ENCODE results near the gene H2AZ2.
"Not testable (repeated sequence)": the region's sequence is repeated elsewhere in the genome, so short reads cannot be mapped to it uniquely, and the experiment has no call there.

Gene H2AZ2

GRCh38 chr7:44871918-44872317 is 24.0 kb upstream of the H2AZ2 start:
- in situ Hi-C loops (cut with MboI; ENCODE audit: low sequenced_read_pairs): loop anchor here (25.0 kb wide), 1 partner anchor 265 kb away; no protein-coding TSS in a partner anchor

- in situ Hi-C loops (cut with MboI; ENCODE audit: low sequenced_read_pairs): loop anchor here (25.0 kb wide), 1 partner anchor 267 kb away; no protein-coding TSS in a partner anchor
These were observed 22.9 kb upstream of the H2AZ2 start for GRCh38 chr7:44870780-44871179.

- in situ Hi-C loops (cut with MboI; ENCODE audit: low sequenced_read_pairs): loop anchor here (25.0 kb wide), 1 partner anchor 267 kb away; no protein-coding TSS in a partner anchor
These were observed 22.4 kb upstream of the H2AZ2 start for GRCh38 chr7:44870336-44870735.

GRCh38 chr7:44867073-44867995 is 19.4 kb upstream of the H2AZ2 start:
- in situ Hi-C loops (cut with MboI; ENCODE audit: low sequenced_read_pairs): loop anchor here (25.0 kb wide), 1 partner anchor 270 kb away; no protein-coding TSS in a partner anchor

- in situ Hi-C loops (cut with MboI; ENCODE audit: low sequenced_read_pairs): loop anchor here (25.0 kb wide), 1 partner anchor 275 kb away; no protein-coding TSS in a partner anchor
These were observed 14.1 kb upstream of the H2AZ2 start for GRCh38 chr7:44861949-44862348.

- in situ Hi-C loops (cut with MboI; ENCODE audit: low sequenced_read_pairs): loop anchor here (10.0 to 25.0 kb wide), 2 partner anchors 67 to 279 kb away; no protein-coding TSS in a partner anchor
These were observed 10.3 kb upstream of the H2AZ2 start for GRCh38 chr7:44858161-44858560.

GRCh38 chr7:44854644-44855364 is 6.9 kb upstream of the H2AZ2 start:
- in situ Hi-C loops (cut with MboI; ENCODE audit: low sequenced_read_pairs): loop anchor here (10.0 to 25.0 kb wide), 2 partner anchors 70 to 282 kb away; no protein-coding TSS in a partner anchor

GRCh38 chr7:44853391-44853790 is 5.5 kb upstream of the H2AZ2 start:
- in situ Hi-C loops (cut with MboI; ENCODE audit: low sequenced_read_pairs): loop anchor here (10.0 to 25.0 kb wide), 2 partner anchors 71 to 284 kb away; no protein-coding TSS in a partner anchor

GRCh38 chr7:44852590-44852989 is 4.7 kb upstream of the H2AZ2 start:
- in situ Hi-C loops (cut with MboI; ENCODE audit: low sequenced_read_pairs): loop anchor here (10.0 to 25.0 kb wide), 2 partner anchors 72 to 285 kb away; no protein-coding TSS in a partner anchor

GRCh38 chr7:44849885-44850544 is 2.1 kb upstream of the H2AZ2 start:
- in situ Hi-C loops (cut with MboI; ENCODE audit: low sequenced_read_pairs): loop anchor here (10.0 to 25.0 kb wide), 2 partner anchors 75 to 287 kb away; no protein-coding TSS in a partner anchor

- in situ Hi-C loops (cut with MboI; ENCODE audit: low sequenced_read_pairs): no loop called here
These were observed 1.5 kb upstream of the H2AZ2 start for GRCh38 chr7:44849259-44849884.

GRCh38 chr7:44847509-44847919 is 373 bp downstream of the H2AZ2 start:
- in situ Hi-C loops (cut with MboI; ENCODE audit: low sequenced_read_pairs): no loop called here

- in situ Hi-C loops (cut with MboI; ENCODE audit: low sequenced_read_pairs): no loop called here
These were observed 925 bp downstream of the H2AZ2 start for GRCh38 chr7:44846816-44847508.

- in situ Hi-C loops (cut with MboI; ENCODE audit: low sequenced_read_pairs): not testable (repeated sequence)
These were observed 1.5 kb downstream of the H2AZ2 start for GRCh38 chr7:44846390-44846789.

- in situ Hi-C loops (cut with MboI; ENCODE audit: low sequenced_read_pairs): no loop called here
These were observed 2.4 kb downstream of the H2AZ2 start for GRCh38 chr7:44845451-44845850.

GRCh38 chr7:44843440-44843839 is 4.4 kb downstream of the H2AZ2 start:
- in situ Hi-C loops (cut with MboI; ENCODE audit: low sequenced_read_pairs): not testable (repeated sequence)

GRCh38 chr7:44842675-44843074 is 5.2 kb downstream of the H2AZ2 start:
- in situ Hi-C loops (cut with MboI; ENCODE audit: low sequenced_read_pairs): not testable (repeated sequence)

GRCh38 chr7:44838751-44839150 is 9.1 kb downstream of the H2AZ2 start:
- in situ Hi-C loops (cut with MboI; ENCODE audit: low sequenced_read_pairs): no loop called here

GRCh38 chr7:44827567-44827966 is 20.3 kb downstream of the H2AZ2 start:
- in situ Hi-C loops (cut with MboI; ENCODE audit: low sequenced_read_pairs): no loop called here

Data from HL-60/S4 (cell line).